SK-N-SH (cell line): Measurements from ENCODE around the gene TXNRD1.

Experiments
- CTCF ChIP-seq: fragments of 200-600 bp; sonication (generic); IDR thresholded peaks from 2 replicates; pipeline ENCODE4 v1.6.1; 2017; ENCODE audit warnings: antibody characterized with exemption, mild to moderate bottlenecking, moderate library complexity
- FOSL2 ChIP-seq: IDR thresholded peaks from 2 replicates; pipeline ENCODE4 v1.4.0; 2012; ENCODE audit warnings: low read depth, mild to moderate bottlenecking, moderate library complexity, borderline replicate concordance
- YY1 ChIP-seq: IDR thresholded peaks from 2 replicates; pipeline ENCODE4 v1.4.0; 2012; ENCODE audit warnings: low read depth, mild to moderate bottlenecking

GRCh38 chr12:104339663-104340062 lies 124.1 kb downstream of the TXNRD1 start:
- TF ChIP-seq CTCF (peak; percentile 26), YY1 (no peak), FOSL2 (no peak)
